ENCODE data around the gene NPAS3.

GRCh38 chr14:33103489-33103888 is 164.8 kb downstream of the NPAS3 start:
- TF ChIP-seq CTCF (IDR thresholded peaks at IDR 0.05) (no peak), ZFX (IDR thresholded peaks at IDR 0.05; ENCODE audit: borderline replicate concordance) (no peak)

All from 22Rv1 (cell line).